Right atrium auricular region (tissue), 2 donors: ENCODE results near the gene LRRC47. TPM values are rescaled to one million over a fixed set of nuclear protein-coding genes. Genes with fewer than 3 reads are reported as not detected.
A peak's percentile ranks its signal among the peaks of the same experiment; 100 is the strongest.

Experiments used
- DNase-seq: peaks from one replicate; pipeline ENCODE4 v3.0.0-alpha.2; 2019; ENCODE audit warnings: low spot score
- H3K27ac ChIP-seq, 2 donors: fragments of 200-600 bp; sonication (generic); 1 replicate in 1 of 2; 2 replicates in 1 of 2; pipeline ENCODE4 v1.5.1; 2016 to 2019
- H3K27me3 ChIP-seq, 2 donors: fragments of 200-600 bp; sonication (generic); one replicate each; pipeline versions ENCODE4 v1.5.1 to v1.6.0; 2017 to 2019
- H3K36me3 ChIP-seq: fragments of 200-600 bp; sonication (generic); one replicate; pipeline ENCODE4 v1.5.1; 2016
- H3K4me1 ChIP-seq, 2 donors: fragments of 200-600 bp; sonication (generic); one replicate each; pipeline versions ENCODE4 v1.5.1 to v1.6.0; 2017 to 2019
- H3K4me3 ChIP-seq, 2 donors: fragments of 200-600 bp; sonication (generic); 1 replicate in 1 of 2; 2 replicates in 1 of 2; pipeline ENCODE4 v1.5.1; 2017 to 2019; ENCODE audit warnings: mild to moderate bottlenecking in 1 of 2, moderate library complexity in 1 of 2
- H3K9me3 ChIP-seq, 2 donors: fragments of 200-600 bp; sonication (generic); one replicate each; pipeline ENCODE4 v1.5.1; 2019
- total RNA-seq, 2 donors: library from RNA; depleted of rRNA; stranded (reverse); fragments of >200 nt; gene quantifications; one replicate each; pipeline ENCODE4 v1.1.0, GENCODE V29; 2016
- TF ChIP-seq, protein P1 (sequence below), 2 donors: fragments of 200-600 bp; sonication (generic); IDR thresholded peaks; one replicate each; pipeline ENCODE4 v1.5.1; 2019; ENCODE audit warnings: antibody characterized with exemption in 2 of 2

Gene LRRC47
- total RNA-seq, 2 donors from 2014 or later: 31.7 to 33.6 TPM

DNA sequence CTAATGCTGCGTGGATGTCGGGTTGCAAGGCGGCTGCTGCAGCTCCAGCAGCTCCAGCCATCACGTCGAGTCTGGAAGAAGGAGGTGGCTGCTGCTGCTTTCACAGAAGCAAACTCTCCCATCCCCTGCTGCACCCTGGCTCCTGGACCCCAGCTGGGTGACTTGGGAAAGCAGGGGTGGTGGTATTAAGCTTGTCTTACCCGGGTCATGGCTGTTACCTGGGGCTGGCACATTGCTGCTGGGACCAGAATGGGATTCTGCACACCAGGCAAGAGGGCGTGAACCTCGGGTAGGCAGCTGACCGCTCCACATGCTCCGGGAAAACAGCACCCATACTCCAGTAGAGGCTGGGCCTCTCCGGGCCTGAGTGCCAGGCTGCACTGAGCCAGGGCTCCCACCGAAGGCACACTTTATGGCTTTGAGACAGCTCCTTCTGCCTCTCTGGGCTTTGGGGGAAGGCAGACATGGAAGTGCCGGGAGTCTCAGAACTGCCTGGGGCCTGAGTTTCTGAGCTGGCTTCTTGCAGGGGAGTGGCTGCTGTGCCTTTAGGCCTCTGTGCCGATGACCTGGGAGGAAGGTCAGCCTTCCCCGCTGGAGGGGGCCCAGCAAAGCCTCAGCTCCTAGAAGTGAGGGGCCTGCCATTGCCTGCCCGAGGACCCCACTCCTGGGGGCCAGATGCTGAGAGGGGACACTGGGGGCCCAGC lies 22.6 kb downstream of the LRRC47 start:
- Histone ChIP-seq H3K27ac (peak overlapping the region; percentile 90 to 93), H3K4me1 (peaks cover 0 to 59% of the 10 kb centered on the region in 2 donors), H3K4me3 (no peak overlapping the region), H3K9me3 (no peaks in the 10 kb centered on the region), H3K36me3 (no peaks in the 10 kb centered on the region), H3K27me3 (no peaks in the 10 kb centered on the region)
- TF ChIP-seq, protein P1, sequence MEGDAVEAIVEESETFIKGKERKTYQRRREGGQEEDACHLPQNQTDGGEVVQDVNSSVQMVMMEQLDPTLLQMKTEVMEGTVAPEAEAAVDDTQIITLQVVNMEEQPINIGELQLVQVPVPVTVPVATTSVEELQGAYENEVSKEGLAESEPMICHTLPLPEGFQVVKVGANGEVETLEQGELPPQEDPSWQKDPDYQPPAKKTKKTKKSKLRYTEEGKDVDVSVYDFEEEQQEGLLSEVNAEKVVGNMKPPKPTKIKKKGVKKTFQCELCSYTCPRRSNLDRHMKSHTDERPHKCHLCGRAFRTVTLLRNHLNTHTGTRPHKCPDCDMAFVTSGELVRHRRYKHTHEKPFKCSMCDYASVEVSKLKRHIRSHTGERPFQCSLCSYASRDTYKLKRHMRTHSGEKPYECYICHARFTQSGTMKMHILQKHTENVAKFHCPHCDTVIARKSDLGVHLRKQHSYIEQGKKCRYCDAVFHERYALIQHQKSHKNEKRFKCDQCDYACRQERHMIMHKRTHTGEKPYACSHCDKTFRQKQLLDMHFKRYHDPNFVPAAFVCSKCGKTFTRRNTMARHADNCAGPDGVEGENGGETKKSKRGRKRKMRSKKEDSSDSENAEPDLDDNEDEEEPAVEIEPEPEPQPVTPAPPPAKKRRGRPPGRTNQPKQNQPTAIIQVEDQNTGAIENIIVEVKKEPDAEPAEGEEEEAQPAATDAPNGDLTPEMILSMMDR (IDR thresholded peaks at IDR 0.05): no peak
- DNase-seq: no peak

DNA sequence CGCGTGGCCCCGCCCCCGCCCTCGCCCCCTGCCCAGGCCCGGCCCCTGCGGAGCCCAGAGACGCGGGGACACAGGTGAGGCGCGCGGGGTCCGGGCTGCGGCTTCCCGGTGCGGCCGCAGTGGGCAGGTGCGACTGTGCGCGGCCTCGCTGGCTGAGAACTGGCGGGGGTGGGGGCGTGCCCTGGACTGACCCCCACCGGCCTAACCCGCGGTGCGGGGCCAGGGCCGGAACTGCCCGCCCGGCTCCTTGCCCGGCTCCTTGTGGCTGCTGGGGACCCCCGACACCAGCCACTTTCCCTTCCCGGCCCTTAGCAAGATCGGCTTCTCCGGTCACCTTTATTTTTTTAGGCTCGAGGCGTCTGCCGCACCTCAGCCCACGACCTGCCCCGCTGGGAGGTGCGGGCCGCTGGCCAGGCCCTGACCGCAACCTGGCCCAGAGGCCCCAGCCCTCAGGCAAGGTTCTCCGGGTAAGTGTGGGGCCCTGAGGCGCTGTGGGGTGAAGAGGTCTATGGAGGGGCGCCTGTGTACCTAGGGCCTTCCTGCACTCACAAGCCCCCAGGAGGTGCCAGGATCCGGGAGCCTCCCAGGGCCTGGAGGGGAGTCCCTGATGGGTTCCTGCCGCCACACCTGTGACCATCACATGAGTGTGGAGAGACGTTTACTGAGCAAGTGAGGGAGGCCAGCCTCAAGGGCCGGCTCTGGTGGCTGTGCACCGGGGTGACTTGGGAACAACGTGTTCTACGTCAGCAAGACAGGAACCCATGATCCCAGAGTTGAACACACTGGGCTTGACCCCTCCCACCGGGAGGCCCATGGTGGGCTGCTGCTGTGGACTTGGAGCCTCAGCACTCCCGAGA lies 23.4 kb downstream of the LRRC47 start, which contains the start of gene SMIM1:
Gene SMIM1, plus strand, starts transcription at position 35 of the 857 bp plus-strand sequence. CDS start 2,625 bp downstream, outside the sequence.
- H3K27me3 ChIP-seq: no peaks in the 10 kb centered on the region
- peaks cover 0 to 55% of the 10 kb centered on the region in 2 donors for H3K4me1 ChIP-seq
- DNase-seq: peak; percentile 65
- H3K36me3 ChIP-seq: no peaks in the 10 kb centered on the region
- H3K27ac ChIP-seq: peak within 1 kb of the TSS; percentile 90 to 93
- H3K9me3 ChIP-seq: no peaks in the 10 kb centered on the region
- TF ChIP-seq, protein P1 (IDR thresholded peaks at IDR 0.05): no peak
- H3K4me3 ChIP-seq: peak within 1 kb of the TSS; percentile 64 to 76

DNA sequence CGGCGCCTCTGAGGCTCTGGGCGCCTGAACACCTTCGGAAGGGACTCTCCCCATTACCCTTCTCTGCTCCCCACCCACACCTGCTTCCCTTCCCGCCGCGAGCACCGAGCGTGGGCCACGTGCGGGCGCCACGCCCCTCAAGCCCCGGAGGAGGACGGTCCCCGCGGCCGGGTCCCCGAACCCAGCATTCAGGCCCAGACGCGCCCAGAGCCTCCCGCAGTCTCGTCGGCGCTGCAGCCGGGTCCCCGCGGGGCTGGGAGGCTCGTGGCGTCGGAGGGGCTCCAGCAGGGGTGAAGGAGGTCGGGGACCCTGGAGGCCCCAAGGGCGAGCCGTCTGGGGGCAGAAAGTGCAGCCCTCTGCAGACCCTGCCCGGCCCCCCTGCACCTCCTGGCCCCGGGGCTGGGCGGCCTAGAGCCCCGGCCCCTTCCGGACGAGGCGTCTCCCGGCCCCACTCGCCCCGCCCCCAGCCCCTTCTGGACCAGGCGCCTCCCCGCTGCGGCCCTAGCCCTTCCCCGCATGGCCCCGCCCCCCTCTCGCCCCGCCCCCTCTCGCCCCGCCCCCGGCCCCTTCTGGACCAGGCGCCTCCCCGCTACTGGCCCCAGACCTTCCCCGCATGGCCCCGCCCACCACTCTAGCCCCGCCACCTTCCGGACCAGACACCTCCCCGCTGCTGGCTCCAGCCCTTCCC lies 24.1 kb downstream of the LRRC47 start:
- H3K27me3 ChIP-seq: no peaks in the 10 kb centered on the region
- DNase-seq: peak; percentile 83
- peak overlapping the region; percentile 64 to 76 for H3K4me3 ChIP-seq
- peak overlapping the region; percentile 90 to 93 for H3K27ac ChIP-seq
- H3K4me1 ChIP-seq: peaks cover 0 to 54% of the 10 kb centered on the region in 2 donors
- TF ChIP-seq, protein P1 (IDR thresholded peaks at IDR 0.05): no peak
- H3K36me3 ChIP-seq: no peaks in the 10 kb centered on the region
- H3K9me3 ChIP-seq: no peaks in the 10 kb centered on the region

DNA sequence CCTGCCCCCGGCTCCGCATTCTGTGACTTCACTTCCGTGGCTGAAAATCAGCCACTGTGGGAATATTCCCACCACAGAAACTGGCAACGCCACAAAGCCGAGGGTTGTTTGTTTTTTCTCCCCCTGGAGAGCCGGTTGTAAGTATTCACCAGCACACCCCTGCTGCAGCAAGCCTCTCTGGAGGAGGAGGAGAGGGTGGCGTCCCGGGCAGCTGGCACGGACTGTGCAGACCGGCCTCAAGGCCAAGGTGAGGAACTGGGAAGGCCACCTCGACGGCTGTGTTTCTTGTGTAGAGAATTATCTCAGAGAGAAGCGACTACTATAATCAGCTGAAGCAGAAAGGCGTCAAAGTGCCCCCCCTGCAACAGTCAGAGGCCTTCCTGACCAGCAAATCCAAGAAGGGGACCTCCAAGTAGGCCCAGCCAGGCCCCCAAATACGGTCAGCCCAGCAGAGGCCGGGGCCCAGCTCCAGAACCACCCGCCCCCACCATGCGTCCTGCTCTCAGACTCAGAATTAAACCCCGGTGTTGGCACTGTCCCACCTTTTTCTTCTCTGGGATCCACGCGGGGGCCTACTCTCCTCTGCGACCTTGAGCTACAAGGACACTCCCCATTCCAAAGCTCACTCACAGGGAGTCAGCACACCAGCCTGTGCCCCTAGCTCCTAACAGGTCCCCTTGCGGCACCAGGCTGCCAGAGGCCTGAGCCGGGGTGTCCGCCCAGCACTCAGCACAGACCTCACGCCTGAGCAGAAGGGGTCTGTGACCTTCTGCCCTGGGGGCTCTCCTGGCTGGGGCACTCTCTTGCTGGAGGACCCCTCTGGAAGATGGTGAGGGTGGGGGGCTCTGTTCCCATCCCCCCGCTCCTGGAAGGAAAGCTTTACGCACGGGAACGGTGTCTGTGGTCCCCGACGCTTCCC lies 24.9 kb downstream of the LRRC47 start:
- H3K9me3 ChIP-seq: no peaks in the 10 kb centered on the region
- TF ChIP-seq, protein P1 (IDR thresholded peaks at IDR 0.05): no peak
- H3K4me1 ChIP-seq: peaks cover 0 to 54% of the 10 kb centered on the region in 2 donors
- peak overlapping the region; percentile 90 to 93 for H3K27ac ChIP-seq
- no peak for DNase-seq
- no peaks in the 10 kb centered on the region for H3K27me3 ChIP-seq
- H3K4me3 ChIP-seq: peak overlapping the region; percentile 64 to 76
- no peaks in the 10 kb centered on the region for H3K36me3 ChIP-seq
